WTC11 (cell line): Measurements from ENCODE around the gene CEMIP. TPM values are rescaled to one million over a fixed set of nuclear protein-coding genes. Genes with fewer than 3 reads are reported as not detected.

ENCODE experiments used
- ATAC-seq: fragments of 200-7000 bp; cut with Tn5 transposase; 2 replicates; pipeline ENCODE4 v1.10.0; 2021; ENCODE audit warnings: mild to moderate bottlenecking, moderate library complexity
- CTCF ChIA-PET: fragments of 300-600 bp; sonication (Branson Sonifier 250); formaldehyde crosslinking; loops from one replicate; lab custom pipeline; 2021; ENCODE audit warnings: antibody characterized with exemption; lab: Charles Lee
- POLR2A ChIA-PET: fragments of 350-600 bp; sonication (Branson Sonifier 250); formaldehyde crosslinking; loops from one replicate; lab custom pipeline; 2021; ENCODE audit warnings: antibody characterized with exemption; lab: Charles Lee
- DNase-seq: peaks from one replicate; pipeline ENCODE4 v3.0.0; 2021; ENCODE audit warnings: low spot score
- H3K27ac Mint-ChIP-seq: 2 replicates; pipeline ENCODE4 v1.8.0; 2021; ENCODE audit warnings: mixed read lengths
- H3K27me3 Mint-ChIP-seq: 2 replicates; pipeline ENCODE4 v1.8.0; 2021; ENCODE audit warnings: low read depth, mild to moderate bottlenecking, moderate library complexity, mixed read lengths
- H3K36me3 Mint-ChIP-seq: 2 replicates; pipeline ENCODE4 v1.8.0; 2021; ENCODE audit warnings: mixed read lengths
- H3K4me1 Mint-ChIP-seq: 2 replicates; pipeline ENCODE4 v1.8.0; 2022; ENCODE audit warnings: mixed read lengths
- H3K4me3 Mint-ChIP-seq: 2 replicates; pipeline ENCODE4 v1.8.0; 2021; ENCODE audit warnings: mild to moderate bottlenecking, moderate library complexity, mixed read lengths
- H3K9me3 Mint-ChIP-seq: 2 replicates; pipeline ENCODE4 v1.8.0; 2021; ENCODE audit warnings: mixed read lengths
- ATF1 ChIP-seq: sonication (generic); formaldehyde crosslinking; IDR thresholded peaks from 2 replicates; pipeline ENCODE4 v1.8.1; 2023; ENCODE audit warnings: mild to moderate bottlenecking, moderate library complexity, missing genetic modification reagents
- CREB1 ChIP-seq: sonication (generic); formaldehyde crosslinking; IDR thresholded peaks from 2 replicates; pipeline ENCODE4 v1.8.0; 2023; ENCODE audit warnings: mild to moderate bottlenecking, missing genetic modification reagents
- E2F4 ChIP-seq: sonication (generic); formaldehyde crosslinking; IDR thresholded peaks from 2 replicates; pipeline ENCODE4 v1.8.1; 2022; ENCODE audit warnings: low read depth, mild to moderate bottlenecking, moderate library complexity, missing genetic modification reagents, borderline replicate concordance
- ELF4 ChIP-seq: sonication (generic); formaldehyde crosslinking; IDR thresholded peaks from 2 replicates; pipeline ENCODE4 v1.8.1; 2022; ENCODE audit warnings: low read depth, mild to moderate bottlenecking, moderate library complexity, missing genetic modification reagents
- ESRRA ChIP-seq: sonication (generic); formaldehyde crosslinking; IDR thresholded peaks from 2 replicates; pipeline ENCODE4 v1.8.1; 2022; ENCODE audit warnings: mild to moderate bottlenecking, missing genetic modification reagents, borderline replicate concordance
- FOXP4 ChIP-seq: sonication (generic); formaldehyde crosslinking; IDR thresholded peaks from 2 replicates; pipeline ENCODE4 v1.8.0; 2022; ENCODE audit warnings: mild to moderate bottlenecking, missing genetic modification reagents
- IRF2 ChIP-seq: sonication (generic); formaldehyde crosslinking; IDR thresholded peaks from 2 replicates; pipeline ENCODE4 v1.8.0; 2022; ENCODE audit warnings: low read depth, missing genetic modification reagents, borderline replicate concordance
- MXD4 ChIP-seq: fragments of 250-450 bp; sonication (Bioruptor Pico); IDR thresholded peaks from 2 replicates; pipeline ENCODE4 v1.8.0; 2021; ENCODE audit warnings: mild to moderate bottlenecking, moderate library complexity, borderline replicate concordance
- NFE2L1 ChIP-seq: sonication (generic); formaldehyde crosslinking; IDR thresholded peaks from 2 replicates; pipeline ENCODE4 v1.8.1; 2023; ENCODE audit warnings: missing genetic modification reagents
- NR2C2 ChIP-seq: sonication (generic); formaldehyde crosslinking; IDR thresholded peaks from 2 replicates; pipeline ENCODE4 v1.8.0; 2022; ENCODE audit warnings: mild to moderate bottlenecking, missing genetic modification reagents
- RORB ChIP-seq: fragments of 250-450 bp; sonication (Bioruptor Pico); IDR thresholded peaks from 2 replicates; pipeline ENCODE4 v1.9.0; 2021; ENCODE audit warnings: mild to moderate bottlenecking
- SMAD4 ChIP-seq: sonication (generic); formaldehyde crosslinking; IDR thresholded peaks from 2 replicates; pipeline ENCODE4 v1.8.0; 2022; ENCODE audit warnings: mild to moderate bottlenecking, missing genetic modification reagents
- SOX15 ChIP-seq: fragments of 250-450 bp; sonication (Bioruptor Pico); IDR thresholded peaks from 2 replicates; pipeline ENCODE4 v1.9.0; 2021; ENCODE audit warnings: mild to moderate bottlenecking
- TEAD4 ChIP-seq: sonication (generic); formaldehyde crosslinking; IDR thresholded peaks from 2 replicates; pipeline ENCODE4 v1.8.0; 2022; ENCODE audit warnings: mild to moderate bottlenecking, missing genetic modification reagents
- ZBTB21 ChIP-seq: sonication (generic); formaldehyde crosslinking; IDR thresholded peaks from 2 replicates; pipeline ENCODE4 v1.8.1; 2023; ENCODE audit warnings: mild to moderate bottlenecking, missing genetic modification reagents, borderline replicate concordance
- ZNF121 ChIP-seq: sonication (generic); formaldehyde crosslinking; IDR thresholded peaks from 2 replicates; pipeline ENCODE4 v1.8.0; 2023; ENCODE audit warnings: missing genetic modification reagents
- ZNF232 ChIP-seq: sonication (generic); formaldehyde crosslinking; IDR thresholded peaks from 2 replicates; pipeline ENCODE4 v1.8.0; 2022; ENCODE audit warnings: mild to moderate bottlenecking, missing genetic modification reagents
- ZNF423 ChIP-seq: fragments of 250-450 bp; sonication (Bioruptor Pico); IDR thresholded peaks from 2 replicates; pipeline ENCODE4 v2.1.2; 2022; ENCODE audit warnings: mild to moderate bottlenecking, moderate library complexity
- total RNA-seq: library from RNA; stranded (reverse); gene quantifications from 3 replicates; pipeline ENCODE4 v1.2.3, GENCODE V29; 2021
- TF ChIP-seq, protein P1 (sequence below): sonication (generic); formaldehyde crosslinking; IDR thresholded peaks from 2 replicates; pipeline ENCODE4 v1.8.1; 2023; ENCODE audit warnings: mild to moderate bottlenecking, missing genetic modification reagents
- TF ChIP-seq, protein P2 (sequence below): fragments of 250-450 bp; sonication (Bioruptor Pico); conservative IDR thresholded peaks from 2 replicates; pipeline ENCODE4 v1.9.0; 2021; ENCODE audit warnings: mild to moderate bottlenecking
- TF ChIP-seq, protein P3 (sequence below): sonication (generic); formaldehyde crosslinking; IDR thresholded peaks from 2 replicates; pipeline ENCODE4 v1.8.0; 2022; ENCODE audit warnings: mild to moderate bottlenecking, missing genetic modification reagents
- TF ChIP-seq, protein P4 (sequence below): sonication (generic); formaldehyde crosslinking; IDR thresholded peaks from 2 replicates; pipeline ENCODE4 v1.8.0; 2022; ENCODE audit warnings: missing genetic modification reagents

The CEMIP gene
- total RNA-seq, 1 experiment from 2014 or later: 0.87 TPM

DNA sequence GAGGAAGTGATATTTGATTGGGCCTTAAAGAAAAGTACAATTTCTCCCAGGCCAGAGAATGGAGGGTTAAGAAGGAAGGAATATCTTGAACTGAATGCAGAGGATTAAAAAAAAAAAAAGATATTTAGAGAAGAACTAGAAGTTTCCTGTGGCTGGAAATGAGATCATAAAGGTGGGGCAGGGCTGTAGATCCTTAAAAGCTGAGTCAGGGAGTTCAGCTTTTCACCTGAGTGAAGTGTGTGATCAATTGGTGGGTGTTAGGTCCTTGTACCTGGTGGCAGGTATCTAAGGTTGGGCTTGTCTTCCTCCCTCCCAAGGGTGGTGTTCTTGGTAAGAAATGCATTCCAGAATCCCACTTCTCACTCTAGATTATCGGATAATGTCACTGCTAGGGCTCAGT lies 11.8 kb downstream of the CEMIP start:
- H3K27me3 Mint-ChIP-seq: no peaks in the 10 kb centered on the region

DNA sequence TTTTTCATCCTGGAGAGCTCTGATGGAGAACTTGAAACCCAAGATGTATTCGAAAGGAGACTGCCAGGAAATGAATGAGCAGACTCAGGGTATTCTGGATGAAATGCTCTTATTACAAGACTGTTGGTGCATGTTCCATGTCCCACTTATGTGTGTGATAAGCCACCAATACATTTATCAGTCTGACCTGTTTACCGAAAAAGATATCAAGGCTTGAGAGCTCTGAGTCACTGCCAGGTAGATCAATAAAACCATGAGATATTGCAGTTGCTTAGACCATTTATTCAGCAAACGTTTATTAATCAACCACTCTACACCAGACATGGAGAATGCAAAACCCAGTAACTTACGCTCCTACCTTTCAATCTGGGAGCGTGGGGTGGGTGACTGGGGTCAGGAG lies 17.2 kb downstream of the CEMIP start:
- CTCF ChIA-PET: no interaction called here
- DNase-seq: no peak
- POLR2A ChIA-PET: no interaction called here
- Mint-ChIP-seq H3K4me1 (no peaks in the 10 kb centered on the region), H3K27ac (no peak overlapping the region), H3K4me3 (no peak overlapping the region), H3K9me3 (no peaks in the 10 kb centered on the region), H3K27me3 (no peaks in the 10 kb centered on the region; the same call in 1 of the 2 replicates), H3K36me3 (no peaks in the 10 kb centered on the region)
- ATAC-seq: no peak
- TF ChIP-seq ZNF232 (CRISPR knock-in tag) (no peak), FOXP4 (CRISPR knock-in tag) (no peak), CREB1 (CRISPR knock-in tag) (no peak), TEAD4 (CRISPR knock-in tag) (no peak), RORB (CRISPR knock-in tag) (no peak), NFE2L1 (CRISPR knock-in tag) (no peak), ZNF423 (no peak), ZNF121 (CRISPR knock-in tag) (no peak)
- TF ChIP-seq, protein P1, sequence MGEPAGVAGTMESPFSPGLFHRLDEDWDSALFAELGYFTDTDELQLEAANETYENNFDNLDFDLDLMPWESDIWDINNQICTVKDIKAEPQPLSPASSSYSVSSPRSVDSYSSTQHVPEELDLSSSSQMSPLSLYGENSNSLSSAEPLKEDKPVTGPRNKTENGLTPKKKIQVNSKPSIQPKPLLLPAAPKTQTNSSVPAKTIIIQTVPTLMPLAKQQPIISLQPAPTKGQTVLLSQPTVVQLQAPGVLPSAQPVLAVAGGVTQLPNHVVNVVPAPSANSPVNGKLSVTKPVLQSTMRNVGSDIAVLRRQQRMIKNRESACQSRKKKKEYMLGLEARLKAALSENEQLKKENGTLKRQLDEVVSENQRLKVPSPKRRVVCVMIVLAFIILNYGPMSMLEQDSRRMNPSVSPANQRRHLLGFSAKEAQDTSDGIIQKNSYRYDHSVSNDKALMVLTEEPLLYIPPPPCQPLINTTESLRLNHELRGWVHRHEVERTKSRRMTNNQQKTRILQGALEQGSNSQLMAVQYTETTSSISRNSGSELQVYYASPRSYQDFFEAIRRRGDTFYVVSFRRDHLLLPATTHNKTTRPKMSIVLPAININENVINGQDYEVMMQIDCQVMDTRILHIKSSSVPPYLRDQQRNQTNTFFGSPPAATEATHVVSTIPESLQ: no peak
- TF ChIP-seq, protein P2, sequence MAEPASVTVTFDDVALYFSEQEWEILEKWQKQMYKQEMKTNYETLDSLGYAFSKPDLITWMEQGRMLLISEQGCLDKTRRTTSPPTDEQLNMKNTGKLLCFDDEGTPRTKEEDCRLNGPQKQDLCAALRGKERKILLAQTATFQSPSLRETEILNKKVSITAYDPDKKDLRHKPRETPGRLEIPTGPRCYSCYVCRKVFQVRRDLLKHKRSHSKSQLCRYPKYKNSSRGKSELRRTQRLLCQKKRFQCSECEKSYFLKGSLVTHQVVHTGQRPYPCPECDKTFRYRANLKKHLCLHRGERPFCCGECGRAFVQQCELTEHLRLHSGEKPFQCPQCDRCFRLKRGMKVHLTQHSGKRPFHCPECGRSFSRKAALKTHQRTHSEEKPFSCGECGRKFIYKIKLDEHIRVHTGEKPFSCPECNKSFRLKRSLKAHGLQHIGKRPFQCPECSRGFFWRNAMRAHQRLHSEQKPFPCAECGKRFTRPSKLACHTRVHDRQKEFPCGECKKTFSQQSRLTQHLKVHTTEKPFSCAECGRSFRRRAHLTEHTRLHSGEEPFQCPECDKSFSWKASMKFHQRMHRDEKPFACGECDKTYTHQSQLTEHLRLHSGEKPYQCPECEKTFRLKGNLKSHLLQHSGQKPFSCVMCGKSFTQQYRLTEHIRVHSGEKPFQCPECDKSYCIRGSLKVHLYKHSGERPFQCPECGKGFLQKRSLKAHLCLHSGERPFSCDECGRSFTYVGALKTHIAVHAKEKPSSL: no peak

More for the DNA sequence above, 11.8 kb downstream of the CEMIP start:
- DNase-seq (no peak), ATAC-seq (no peak)
- peaks cover 8% of the 10 kb centered on the region for H3K4me1 Mint-ChIP-seq
- CTCF ChIA-PET: interaction anchor here (2.3 kb wide), 1 partner anchor 15 kb away, joined by 8 read pairs; no protein-coding TSS in a partner anchor
- no peak overlapping the region for H3K27ac Mint-ChIP-seq
- H3K9me3 Mint-ChIP-seq: no peaks in the 10 kb centered on the region
- POLR2A ChIA-PET: interaction anchor here (1.2 kb wide), 1 partner anchor 93 kb away, joined by 3 read pairs; no protein-coding TSS in a partner anchor
- no peak for TF ChIP-seq SMAD4 (CRISPR knock-in tag)
- no peak for TF ChIP-seq IRF2
- TF ChIP-seq, protein P2: no peak
- TF ChIP-seq ESRRA (CRISPR knock-in tag): no peak
- TF ChIP-seq SOX15 (CRISPR knock-in tag): no peak
- no peak for TF ChIP-seq ZBTB21
- TF ChIP-seq MXD4 (CRISPR knock-in tag): no peak
- TF ChIP-seq, protein P3, sequence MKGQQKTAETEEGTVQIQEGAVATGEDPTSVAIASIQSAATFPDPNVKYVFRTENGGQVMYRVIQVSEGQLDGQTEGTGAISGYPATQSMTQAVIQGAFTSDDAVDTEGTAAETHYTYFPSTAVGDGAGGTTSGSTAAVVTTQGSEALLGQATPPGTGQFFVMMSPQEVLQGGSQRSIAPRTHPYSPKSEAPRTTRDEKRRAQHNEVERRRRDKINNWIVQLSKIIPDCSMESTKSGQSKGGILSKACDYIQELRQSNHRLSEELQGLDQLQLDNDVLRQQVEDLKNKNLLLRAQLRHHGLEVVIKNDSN (CRISPR knock-in tag): no peak
- TF ChIP-seq CREB1 (CRISPR knock-in tag): no peak
- TF ChIP-seq NR2C2 (CRISPR knock-in tag): no peak
- TF ChIP-seq ELF4 (CRISPR knock-in tag): no peak
- TF ChIP-seq, protein P4, sequence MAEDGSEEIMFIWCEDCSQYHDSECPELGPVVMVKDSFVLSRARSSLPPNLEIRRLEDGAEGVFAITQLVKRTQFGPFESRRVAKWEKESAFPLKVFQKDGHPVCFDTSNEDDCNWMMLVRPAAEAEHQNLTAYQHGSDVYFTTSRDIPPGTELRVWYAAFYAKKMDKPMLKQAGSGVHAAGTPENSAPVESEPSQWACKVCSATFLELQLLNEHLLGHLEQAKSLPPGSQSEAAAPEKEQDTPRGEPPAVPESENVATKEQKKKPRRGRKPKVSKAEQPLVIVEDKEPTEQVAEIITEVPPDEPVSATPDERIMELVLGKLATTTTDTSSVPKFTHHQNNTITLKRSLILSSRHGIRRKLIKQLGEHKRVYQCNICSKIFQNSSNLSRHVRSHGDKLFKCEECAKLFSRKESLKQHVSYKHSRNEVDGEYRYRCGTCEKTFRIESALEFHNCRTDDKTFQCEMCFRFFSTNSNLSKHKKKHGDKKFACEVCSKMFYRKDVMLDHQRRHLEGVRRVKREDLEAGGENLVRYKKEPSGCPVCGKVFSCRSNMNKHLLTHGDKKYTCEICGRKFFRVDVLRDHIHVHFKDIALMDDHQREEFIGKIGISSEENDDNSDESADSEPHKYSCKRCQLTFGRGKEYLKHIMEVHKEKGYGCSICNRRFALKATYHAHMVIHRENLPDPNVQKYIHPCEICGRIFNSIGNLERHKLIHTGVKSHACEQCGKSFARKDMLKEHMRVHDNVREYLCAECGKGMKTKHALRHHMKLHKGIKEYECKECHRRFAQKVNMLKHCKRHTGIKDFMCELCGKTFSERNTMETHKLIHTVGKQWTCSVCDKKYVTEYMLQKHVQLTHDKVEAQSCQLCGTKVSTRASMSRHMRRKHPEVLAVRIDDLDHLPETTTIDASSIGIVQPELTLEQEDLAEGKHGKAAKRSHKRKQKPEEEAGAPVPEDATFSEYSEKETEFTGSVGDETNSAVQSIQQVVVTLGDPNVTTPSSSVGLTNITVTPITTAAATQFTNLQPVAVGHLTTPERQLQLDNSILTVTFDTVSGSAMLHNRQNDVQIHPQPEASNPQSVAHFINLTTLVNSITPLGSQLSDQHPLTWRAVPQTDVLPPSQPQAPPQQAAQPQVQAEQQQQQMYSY (CRISPR knock-in tag): no peak
- no peak for TF ChIP-seq ATF1
- TF ChIP-seq E2F4 (CRISPR knock-in tag): no peak
- no peak overlapping the region for H3K4me3 Mint-ChIP-seq
- no peaks in the 10 kb centered on the region for H3K36me3 Mint-ChIP-seq
